AG09319 (cell line): ENCODE measurements around the gene EIF2AK2.

Experiments used
- DNase-seq: peaks from one replicate; pipeline ENCODE4 v3.0.0-alpha.2; 2010; ENCODE audit warnings: low read depth; ENCODE audit errors: extremely low read depth
- TF ChIP-seq, protein P1 (sequence below): IDR thresholded peaks from 2 replicates; pipeline ENCODE4 v1.5.1; 2011; ENCODE audit warnings: low read depth, mild to moderate bottlenecking, inconsistent platforms, low read length, moderate library complexity

The EIF2AK2 gene

DNA sequence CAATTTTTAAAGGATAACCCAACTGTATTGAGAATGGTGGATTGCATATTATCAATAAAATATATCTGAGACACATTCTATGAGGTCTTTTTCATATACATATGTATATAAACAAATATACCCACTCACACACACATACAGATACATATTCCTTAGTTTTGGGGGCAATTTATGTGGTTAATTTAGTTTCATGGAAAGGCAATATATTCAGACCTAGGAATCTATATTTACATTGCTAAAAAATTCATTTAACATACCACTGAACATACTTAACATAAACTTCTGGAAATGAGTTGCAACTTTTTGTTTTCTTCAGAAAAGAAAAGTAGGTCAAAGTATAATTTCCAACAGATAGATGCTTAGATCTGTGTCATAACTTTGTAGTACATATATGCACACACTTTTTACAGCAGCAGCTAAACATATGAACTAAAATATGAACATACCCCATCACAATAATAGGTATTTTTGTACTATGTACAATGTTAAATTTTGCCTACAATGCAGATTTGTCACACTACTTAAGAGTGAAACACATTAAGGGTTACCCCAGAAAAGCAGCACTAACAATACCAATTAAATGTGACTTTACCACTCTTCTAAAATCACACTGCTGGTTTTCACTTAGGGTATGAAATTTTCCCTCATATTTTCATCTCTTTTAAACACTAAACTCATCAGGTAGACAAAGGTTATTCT is 95.6 kb downstream of the EIF2AK2 start:
- no peak for DNase-seq
- TF ChIP-seq, protein P1, sequence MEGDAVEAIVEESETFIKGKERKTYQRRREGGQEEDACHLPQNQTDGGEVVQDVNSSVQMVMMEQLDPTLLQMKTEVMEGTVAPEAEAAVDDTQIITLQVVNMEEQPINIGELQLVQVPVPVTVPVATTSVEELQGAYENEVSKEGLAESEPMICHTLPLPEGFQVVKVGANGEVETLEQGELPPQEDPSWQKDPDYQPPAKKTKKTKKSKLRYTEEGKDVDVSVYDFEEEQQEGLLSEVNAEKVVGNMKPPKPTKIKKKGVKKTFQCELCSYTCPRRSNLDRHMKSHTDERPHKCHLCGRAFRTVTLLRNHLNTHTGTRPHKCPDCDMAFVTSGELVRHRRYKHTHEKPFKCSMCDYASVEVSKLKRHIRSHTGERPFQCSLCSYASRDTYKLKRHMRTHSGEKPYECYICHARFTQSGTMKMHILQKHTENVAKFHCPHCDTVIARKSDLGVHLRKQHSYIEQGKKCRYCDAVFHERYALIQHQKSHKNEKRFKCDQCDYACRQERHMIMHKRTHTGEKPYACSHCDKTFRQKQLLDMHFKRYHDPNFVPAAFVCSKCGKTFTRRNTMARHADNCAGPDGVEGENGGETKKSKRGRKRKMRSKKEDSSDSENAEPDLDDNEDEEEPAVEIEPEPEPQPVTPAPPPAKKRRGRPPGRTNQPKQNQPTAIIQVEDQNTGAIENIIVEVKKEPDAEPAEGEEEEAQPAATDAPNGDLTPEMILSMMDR = no peak

DNA sequence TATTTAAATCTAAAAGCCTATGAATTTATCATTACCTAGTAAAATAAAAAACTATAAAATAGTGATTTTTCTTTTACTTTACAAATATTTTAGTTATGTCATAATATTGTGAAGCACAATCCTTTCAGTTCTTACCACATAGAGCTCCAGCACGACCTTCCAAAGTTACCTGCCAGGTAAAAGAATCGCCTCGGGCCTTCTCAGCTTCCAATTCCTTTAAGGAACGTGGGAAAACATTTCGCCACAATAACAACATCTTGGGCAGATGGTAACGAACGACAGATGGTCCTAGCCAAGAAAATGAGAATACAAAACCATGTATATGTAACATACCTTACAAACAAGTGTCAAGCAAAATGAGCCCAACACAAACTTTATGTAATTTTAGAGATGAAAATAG is 96.3 kb downstream of the EIF2AK2 start:
- TF ChIP-seq, protein P1 = no peak
- no peak for DNase-seq

DNA sequence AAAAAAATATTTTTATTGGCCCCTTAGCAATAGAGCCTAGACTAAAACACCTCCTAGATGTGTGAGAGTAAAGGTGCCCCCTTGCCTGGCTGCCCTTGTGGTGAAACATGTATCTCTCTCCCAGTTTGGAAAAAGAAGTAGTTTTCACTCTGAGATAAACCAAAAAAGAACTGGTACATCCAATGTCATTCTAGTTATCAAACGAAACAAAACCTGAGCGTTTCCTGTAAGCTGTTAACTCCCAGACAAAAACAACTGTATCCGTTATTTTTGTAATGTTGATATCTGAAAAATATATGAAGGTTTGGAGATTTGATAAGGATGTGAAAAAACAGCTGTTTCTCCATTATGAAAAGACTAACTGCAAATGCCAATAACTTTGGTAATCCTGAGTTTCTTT is 96.9 kb downstream of the EIF2AK2 start:
- TF ChIP-seq, protein P1 = no peak

DNA sequence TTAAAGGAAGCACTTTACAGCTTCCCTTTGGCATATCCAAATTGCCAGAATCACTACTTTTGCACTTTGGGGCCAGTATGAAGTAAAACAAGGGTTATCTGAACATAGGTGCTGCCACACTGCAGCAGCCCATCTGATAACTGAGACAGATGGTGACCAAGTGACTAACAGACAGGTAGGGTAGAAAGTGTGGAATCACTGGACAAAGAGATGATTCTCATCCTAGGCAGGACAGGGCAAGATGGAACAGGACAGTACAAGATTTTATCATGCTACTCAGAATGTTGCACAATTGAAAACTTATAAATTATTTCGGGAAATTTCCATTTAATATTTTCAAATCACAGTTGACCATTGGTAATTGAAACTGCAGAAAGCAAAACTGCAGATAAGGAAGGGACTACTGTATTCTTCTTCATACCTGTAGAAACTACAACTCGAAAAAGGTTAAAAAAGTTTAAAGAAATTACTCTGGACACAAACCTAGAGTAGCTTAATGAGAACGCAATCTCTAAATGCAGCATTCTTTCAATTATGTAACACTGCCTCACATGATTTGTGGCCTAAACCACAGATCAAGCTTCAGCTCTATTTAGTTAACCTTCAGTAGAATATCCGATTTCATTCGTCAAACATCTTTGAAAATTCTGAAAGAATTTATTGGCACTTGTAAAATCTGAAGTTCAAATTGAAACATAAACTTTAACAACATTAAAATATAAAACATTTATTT is 104.0 kb downstream of the EIF2AK2 start:
- no peak for DNase-seq

More for the DNA sequence above, 96.9 kb downstream of the EIF2AK2 start:
- DNase-seq = no peak

More for the DNA sequence above, 104.0 kb downstream of the EIF2AK2 start:
- TF ChIP-seq, protein P1 = no peak
